Forelimb muscle (tissue), 1 donor: ENCODE data around the gene MAGI1. TPM values are rescaled to one million over a fixed set of nuclear protein-coding genes. Genes with fewer than 3 reads are reported as not detected.
"Not testable (repeated sequence)": the region's sequence is repeated elsewhere in the genome, so short reads cannot be mapped to it uniquely, and the experiment has no call there.

ENCODE experiments used
- DNase-seq: peaks from one replicate; pipeline ENCODE4 v3.0.0-alpha.2; 2013; ENCODE audit warnings: low read depth
- polyA plus RNA-seq: library from polyadenylated mRNA; unstranded; fragments of 120-200 nt; gene quantifications from one replicate; pipeline ENCODE4 v1.2.1, GENCODE V29; 2013; ENCODE audit not compliant: insufficient read length

The MAGI1 gene
- polyA plus RNA-seq, 1 donor = 12.3 TPM

DNA sequence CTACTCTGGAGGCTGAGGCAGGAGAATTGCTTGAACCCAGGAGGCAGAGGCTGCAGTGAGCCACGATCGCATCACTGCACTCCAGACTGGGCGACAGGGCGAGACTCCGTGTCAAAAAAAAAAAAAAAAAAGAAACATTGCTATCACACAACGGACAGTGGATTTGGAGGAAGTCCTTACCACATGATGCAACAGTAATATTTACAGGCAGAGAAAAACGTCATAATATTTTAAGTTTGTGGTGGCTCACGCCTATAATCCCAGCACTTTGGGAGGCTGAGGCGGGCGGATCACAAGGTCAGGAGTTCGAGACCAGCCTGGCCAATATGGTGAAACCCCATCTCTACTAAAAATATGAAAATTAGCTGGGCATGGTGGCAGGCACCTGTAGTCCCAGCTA lies 473.0 kb downstream of the MAGI1 start:
- not testable (repeated sequence) for DNase-seq

DNA sequence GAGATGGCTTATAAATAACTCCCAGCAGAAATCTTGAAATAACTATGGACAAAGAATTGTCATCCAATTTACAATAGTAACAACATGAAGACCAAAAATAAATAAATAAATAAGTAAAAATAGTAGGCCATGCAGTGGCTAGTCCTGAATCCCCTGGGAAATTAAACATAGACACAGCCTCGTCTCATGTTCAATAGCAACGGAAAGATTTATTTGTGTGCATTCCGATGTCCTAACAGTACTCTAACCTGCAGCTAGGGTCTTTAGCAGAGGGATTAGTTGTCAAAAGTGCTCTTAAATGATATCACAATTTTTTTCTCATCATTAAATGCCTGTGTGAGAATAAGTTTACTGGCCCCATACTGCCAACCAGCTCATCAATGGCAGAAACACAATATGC lies 474.2 kb downstream of the MAGI1 start:
- DNase-seq = no peak

DNA sequence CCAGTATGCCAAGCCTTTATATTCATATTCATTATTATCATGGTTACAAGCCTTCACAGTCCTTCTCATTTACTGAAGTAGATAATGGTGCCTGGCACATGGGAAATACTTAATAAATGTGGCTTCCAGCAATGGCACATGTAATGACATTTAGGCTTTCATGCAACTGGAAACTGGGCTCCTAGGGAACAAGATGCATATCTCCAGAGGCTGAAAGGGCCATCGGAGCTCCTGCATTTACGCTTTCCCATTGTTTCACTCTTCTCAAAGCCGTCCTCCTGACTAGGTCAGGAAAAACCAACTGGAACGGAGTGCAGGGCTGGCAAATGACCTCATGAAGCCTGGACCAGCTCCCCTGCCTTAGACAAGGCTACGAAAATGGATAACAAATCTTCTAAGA lies 474.9 kb downstream of the MAGI1 start:
- no peak for DNase-seq

DNA sequence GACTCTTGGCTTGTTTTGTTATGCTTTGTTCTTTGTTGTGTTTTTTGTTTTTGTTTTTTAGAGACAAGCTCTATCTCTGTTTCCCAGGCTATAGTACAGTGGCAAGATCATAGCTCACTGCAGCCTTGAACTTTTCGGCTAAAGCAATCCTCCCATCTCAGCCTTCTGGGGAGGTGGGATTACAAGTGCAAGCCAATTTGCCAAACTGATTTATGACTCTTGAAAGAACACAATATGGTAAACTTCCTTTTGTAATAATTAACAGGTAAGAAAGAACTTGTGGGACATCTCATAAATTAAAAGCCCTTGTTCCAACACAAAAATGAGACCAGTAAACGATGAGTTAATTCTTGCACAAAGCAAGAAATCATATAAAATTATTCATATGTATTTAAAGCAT lies 476.3 kb downstream of the MAGI1 start:
- no peak for DNase-seq

DNA sequence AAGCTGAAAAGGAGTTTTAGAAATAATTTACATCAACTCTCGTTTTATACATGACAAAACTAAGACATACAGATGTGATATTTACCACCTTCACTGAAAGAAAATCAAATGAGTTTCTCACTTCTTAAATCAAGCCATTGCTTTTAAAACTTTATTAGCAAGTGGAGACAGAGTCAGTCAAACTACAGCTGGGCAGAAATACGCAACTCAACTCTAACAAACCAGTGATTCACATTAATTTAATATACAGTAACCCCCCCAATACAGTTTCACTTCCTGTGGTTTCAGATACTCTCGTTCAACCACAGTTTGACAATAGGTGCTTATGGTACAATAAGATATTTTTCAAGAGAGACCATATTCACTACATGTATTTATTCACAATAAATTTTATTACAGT lies 477.1 kb downstream of the MAGI1 start:
- no peak for DNase-seq

DNA sequence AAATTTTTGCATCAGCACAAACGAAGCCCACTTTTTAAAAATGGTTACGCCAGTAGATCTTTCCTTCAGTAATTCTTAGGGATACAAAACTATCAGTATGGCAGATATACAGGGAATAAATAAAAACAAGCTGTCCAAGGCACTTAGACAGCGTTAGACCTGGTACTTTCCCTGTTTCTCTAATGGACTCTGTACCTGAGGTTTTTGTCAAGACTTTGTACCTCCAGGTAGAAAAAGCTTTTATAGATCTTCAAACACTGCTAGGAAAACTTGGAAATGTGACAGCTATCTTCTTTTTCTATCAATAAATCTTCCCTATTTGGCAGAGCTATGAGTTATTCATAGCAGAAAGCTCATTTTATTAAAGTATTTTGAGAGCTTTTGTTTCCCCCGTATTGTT lies 477.8 kb downstream of the MAGI1 start:
- DNase-seq = no peak

DNA sequence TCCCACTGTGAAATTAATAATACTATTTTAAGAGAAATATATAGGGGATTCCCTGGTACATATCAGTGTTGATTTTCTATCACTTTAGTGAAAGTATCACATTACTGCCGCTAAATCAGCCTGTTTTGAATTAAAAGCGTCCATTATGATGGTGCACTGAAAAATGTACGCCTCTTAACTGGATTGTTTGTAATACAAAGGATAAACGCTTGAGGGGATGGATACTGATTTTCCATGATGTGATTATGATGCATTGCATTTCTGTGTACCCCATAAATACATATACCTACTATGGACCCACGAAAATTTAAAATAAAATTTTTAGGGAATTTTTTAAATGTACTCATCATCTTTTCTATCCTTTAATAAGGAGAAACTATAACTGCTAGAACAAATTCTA lies 478.6 kb downstream of the MAGI1 start:
- no peak for DNase-seq

DNA sequence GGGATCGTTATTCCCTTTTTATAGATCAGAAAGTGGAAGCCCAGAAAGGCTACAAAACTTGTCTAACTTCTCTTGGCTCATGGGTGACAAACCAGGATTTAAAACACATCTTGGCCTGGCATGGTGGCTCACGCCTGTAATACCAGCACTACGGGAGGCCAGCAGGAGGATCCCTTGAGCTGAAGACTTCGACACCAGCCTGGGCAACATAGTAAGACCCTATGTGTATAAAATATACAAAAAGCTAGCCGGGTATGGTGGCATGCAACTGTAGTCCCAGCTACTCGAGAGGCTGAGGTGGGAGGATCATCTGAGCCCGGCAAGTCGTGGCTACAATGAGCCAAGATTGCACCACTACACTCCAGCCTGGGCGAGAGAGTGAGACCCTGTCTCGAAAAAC lies 479.1 kb downstream of the MAGI1 start:
- no peak for DNase-seq

DNA sequence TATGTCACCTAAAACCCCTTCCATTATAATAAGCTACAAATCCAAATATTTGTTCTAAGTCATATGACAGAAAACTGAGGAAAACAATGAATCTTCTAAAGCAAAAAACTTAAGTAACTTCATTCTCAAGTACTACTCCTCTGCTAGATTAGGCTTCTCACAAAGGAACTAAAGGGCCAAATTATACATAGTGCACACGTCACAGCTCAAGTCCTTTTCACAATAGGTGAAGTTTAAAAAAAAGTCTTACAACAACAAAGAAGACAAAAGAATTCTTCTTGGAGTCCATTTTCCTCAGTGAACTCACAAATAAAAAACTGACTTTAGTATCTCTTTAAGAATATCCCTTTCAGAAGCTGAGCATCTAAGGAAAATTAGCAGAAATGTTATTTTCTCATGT lies 479.9 kb downstream of the MAGI1 start:
- no peak for DNase-seq

DNA sequence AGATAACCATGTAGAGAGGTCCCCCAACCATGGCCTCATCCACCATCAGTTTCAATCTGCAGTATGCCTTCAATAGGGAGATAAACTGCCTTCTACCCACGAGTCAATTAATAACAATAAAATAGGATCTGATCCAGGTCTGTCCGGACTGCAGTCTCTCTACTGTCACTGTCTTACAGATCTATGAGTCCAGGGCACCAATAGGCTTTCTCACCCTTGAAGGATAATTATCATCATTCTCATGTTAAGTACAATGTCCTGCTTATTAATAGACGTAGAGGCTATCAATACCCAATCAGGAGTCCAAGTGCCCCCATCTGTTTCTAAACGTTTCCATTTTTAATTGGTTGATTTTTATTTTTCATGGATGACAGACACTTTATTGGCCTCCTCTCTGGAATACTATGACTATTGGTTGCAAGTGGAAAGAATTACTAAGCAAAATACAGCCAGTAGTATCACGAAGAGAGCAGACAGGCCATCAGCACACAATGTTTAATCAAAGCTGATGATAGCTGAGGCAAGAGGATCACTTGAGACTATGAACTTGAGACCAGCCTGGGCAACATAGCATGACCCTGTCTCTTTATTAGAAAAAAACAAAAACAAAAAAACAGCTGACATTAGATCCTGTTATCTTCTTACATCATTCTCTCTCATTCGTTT lies 480.7 kb downstream of the MAGI1 start:
- no peak for DNase-seq

DNA sequence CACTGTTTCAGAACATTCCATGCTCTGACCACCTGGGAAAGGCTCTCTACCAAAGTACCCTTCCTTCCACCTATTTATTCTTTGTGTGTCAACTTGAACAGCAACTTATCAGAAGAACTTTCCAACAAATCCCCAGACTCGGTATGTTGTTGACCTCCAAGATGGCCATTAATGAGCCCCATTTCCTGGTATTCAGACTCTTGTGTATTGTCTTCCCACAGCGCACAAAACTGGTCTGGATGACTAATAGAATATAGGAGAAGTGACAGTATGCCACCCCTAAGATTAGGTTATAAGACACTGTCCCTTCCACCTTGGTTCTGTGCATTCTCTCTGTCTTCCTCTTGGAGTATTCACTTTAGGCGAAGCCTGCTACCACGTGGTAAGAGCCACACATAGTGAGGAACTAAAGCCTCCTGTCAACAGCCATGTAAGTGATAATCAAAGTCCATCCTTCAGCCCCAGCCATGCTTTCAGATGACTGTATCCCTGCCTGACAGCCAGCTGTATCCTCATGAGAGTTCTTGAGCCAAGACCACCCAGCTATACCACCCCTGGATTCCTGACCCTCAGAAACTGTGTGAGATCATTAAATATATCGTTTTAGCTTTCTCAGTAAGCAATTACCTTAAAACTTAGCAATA lies 481.7 kb downstream of the MAGI1 start:
- DNase-seq = no peak

DNA sequence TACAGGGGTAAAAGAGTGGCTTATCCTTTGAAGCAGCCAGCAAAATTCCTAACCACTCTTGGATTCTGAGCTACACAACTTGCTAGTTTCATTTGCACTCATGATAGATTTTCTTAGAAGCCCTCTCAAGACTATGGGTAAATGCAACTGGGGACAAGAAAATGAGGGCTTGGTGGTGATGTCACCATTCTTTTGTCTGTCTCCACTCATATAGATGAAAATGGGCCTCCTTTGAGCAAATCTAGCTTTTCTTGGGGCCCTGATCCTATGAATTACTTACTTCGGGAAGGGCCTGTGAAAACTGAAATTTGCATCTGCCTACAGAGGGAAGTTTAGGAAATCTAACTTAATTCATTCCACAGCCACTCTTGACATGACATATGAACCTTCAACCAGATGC lies 486.3 kb downstream of the MAGI1 start:
- DNase-seq = no peak

DNA sequence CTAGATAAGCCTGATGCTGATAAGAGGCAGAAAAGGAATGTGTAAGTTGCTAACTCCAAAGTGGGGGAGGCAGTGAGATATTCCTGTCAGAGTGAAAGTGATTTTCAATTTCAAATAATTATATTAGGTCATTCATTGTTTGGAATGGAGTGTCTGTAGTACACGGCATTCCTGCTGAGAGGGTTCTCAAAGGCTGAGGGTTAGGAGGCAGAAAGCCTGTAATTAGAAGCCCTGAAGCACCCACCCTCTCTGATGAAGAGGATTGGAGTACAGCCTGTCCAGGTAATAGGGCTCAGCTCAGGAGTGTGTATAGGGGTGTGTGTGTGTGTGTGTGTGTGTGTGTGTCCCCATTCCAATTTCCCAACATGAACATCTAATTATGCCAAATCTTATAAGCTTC lies 486.8 kb downstream of the MAGI1 start:
- no peak for DNase-seq

DNA sequence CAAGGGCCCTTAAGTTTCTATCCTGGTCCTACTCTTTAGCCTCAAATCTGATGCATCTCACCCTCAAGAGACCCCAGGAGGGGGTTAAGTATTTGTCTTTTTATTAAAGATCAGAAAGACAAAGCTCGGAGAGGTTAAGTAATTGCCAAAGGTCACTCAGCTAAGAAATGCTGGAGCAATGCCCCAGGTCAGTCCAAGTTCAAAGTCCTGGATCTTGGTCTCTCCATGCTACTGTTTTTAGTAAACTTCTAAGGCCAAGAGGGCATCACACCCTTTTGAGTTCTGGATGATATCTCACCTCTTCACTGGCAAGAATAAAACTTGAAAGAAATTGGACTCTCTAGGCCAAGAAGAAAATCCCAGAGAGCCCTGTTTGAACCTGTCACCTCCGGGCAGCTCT lies 488.6 kb downstream of the MAGI1 start:
- no peak for DNase-seq

DNA sequence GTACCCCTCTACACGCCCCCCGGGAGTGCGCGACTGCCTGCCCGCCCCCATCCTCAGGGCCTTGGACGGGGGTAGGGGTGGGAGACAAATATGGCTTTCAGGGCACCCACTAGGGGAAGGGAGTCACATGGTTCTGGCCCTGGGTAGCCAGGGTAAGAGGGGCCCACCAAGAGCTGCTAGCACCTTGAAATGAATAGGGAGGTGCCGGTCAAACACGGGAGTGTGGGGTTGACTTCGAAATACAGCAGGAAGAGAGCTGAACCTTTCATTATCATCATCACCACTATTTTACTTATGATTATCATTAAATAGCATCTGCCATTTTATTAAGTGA lies 489.1 kb downstream of the MAGI1 start:
- DNase-seq = no peak

DNA sequence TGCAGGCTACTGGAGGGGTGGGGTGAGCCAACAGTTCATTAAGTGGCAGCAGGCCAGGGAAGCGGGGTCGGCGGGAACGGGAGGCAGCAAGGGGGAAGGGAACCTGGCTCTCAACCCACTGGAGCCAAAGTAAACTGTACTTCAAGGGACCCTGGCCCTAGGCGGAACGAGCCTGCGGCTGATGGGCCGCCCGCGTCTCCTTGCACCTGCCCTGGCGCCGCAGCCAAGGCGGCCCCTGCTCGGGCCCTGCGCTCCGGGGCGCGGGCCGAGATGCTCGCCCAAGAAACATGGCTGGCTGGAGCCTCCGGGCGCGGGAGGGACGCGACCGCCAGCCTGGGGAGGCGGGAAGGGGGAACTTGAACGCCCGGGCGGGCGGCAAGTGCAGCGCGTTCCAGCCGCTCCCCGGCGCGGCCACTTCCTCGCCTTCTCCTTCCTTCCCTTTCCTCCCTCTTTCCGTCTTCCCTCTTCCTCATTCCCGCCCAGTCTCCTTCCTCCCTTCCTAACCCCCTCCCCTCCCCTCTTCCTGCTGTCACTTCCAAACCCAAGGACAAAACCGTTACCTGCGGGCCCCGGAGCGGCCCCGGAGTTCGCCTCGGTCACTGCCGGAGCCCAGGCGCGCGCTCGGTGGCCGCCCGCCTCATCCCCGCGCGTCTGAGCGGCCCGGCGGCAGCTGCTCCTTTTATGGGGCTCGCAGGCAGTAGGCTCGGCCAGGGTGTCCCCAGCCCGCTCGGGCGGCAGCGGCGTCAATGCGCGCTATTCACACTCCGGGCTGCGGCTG lies 489.7 kb downstream of the MAGI1 start:
- DNase-seq = no peak

DNA sequence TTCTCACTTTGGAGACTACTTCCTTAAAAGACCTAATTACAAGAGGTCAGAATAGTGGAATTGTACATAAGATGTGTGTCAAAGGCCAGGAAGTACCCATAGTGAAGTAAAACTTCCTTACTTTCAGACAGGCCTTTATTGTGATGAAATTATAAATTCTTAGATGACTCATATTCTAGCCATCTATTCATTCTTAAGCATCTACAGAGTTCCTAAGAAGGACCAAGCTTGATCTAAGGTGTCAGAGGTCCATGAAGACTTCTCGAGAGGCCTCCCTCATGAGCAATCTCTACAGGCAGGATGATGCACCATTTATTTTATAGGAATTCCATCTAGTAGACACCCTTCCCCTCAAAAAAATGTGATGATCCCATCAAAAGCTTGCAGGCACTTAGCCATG lies 493.3 kb downstream of the MAGI1 start:
- no peak for DNase-seq

DNA sequence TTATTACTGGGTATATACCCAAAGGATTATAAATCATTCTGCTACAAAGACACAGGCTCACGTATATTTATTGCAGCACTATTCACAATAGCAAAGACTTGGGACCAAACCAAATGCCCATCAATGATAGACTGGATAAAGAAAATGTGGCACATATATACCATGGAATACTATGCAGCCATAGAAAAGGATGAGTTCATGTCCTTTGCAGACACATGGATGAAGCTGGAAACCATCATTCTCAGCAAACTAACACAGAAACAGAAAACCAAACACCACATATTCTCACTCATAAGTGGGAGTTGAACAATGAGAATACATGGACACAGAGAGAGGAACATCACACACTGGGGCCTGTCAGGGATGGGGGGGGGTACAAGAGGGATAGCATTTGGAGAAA lies 495.3 kb downstream of the MAGI1 start:
- DNase-seq = not testable (repeated sequence)

DNA sequence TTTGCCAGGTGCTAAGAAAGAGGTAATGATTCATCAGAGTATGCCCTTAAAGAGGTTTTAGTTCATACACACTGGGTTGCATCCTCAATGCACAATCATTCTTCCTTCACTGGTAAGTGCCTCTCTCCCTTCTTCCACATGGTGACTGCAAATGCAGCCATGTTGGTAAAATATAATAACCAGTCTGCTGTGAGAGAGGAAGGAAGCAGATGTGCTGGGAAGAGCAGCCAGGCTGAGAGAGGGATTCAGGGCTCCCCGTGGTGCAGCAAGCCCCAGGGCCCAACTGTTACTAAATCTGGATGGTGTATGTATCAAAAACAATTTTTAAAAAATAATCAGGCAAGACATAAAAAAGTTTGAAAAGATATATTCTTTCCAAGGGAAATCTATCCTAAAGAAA lies 498.1 kb downstream of the MAGI1 start:
- no peak for DNase-seq

DNA sequence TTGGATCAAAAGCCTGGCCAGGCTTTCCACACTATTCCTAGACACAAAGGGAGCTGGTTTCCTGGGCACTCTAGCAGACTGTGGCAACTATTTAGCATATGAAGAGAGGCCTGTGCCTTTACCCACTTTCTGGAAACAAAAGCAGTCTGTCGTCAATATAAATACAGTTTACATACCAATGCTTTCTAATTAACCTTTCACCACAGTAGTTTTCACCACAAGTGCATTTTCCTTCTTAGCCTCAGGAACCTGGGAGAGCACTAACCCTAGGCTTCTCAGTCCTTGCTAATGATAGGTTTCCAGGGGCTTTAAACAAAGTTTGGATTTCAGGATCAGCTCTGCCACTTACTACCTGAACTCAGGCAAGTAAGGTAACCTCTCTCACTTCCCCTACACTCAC lies 499.1 kb downstream of the MAGI1 start:
- no peak for DNase-seq

DNA sequence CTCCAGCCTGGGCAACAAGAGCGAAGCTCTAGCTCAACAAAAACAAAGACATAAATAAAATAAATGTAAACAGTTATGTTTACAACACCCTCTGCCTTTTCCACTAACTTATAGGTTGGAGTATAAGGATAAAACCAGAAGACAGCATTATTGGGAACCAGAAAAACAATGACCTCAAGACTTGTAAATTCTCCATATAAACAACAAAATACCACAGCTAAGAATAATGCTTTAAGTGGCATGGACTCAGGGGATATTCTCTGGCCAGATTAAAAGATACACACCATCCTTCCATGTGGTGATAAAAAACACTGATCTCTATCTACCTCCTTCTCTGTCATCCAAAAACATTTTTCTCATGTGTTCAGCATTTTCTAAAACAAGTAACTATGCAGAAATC lies 500.6 kb downstream of the MAGI1 start:
- DNase-seq = no peak

DNA sequence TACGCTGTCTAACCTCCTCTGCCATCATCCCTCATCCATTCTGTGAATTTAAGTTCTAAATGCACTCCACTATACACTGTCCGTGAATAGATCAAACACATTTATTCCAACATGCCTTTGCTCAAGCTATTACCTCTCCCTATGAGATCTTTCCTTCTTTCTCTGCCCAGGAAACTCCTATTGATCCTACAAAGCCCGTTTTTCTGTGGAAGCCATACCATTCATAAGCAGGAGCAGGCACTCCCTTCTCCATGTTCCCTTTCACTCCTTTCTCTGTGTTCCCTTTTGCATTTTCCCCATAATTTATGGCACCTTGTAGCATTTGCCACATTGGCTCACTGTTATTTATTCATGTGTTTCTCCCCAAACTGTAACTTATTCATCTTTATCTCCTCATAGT lies 501.6 kb downstream of the MAGI1 start:
- DNase-seq = no peak

DNA sequence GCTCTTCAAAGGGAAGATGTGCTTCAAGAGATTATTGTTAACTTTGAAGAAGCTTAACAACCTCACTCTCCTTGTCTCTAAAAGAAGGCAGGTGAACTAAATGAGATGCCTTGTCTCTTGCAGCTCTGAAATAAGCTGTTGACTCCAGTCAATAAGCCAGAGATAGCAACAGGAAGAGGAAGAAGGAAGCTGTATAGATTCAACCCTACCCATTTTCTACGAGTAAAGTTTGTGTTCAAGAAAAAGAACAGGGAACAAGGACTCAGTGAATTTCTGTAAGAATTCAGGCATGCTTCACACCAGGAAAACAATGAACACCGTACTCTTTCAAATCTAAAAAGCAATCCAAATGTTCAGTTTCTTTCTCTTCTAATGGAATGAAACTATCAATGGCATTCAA lies 503.5 kb downstream of the MAGI1 start:
- no peak for DNase-seq
